Measurements from ENCODE around the gene B4GALNT4. TPM values are rescaled to one million over a fixed set of nuclear protein-coding genes. Genes with fewer than 3 reads are reported as not detected.
A peak's percentile ranks its signal among the peaks of the same experiment; 100 is the strongest.

B4GALNT4 gene
- total and polyA plus RNA-seq, 12 donors, result 0.15 to 30.3 (median 1.6) TPM; not detected in 2

DNA sequence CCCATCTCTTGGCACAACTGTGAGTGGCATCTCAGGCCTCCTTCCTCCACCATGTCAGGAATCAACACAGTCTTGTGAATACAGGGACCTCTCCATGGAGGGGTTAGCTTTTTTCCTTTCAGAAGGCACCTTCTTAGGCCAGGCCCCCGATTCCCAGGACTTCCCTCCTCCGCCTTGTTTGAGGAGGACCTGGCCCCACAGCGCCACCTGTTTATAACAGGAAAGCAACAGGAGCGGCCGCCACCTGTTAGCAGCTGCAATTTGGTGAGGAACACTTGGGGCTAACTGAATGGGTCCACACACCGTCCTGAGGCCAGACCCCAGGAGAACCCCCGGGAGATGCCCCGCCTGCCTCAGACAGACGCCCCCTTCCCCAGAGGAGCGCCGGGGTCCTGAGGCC, 20.9 kb downstream of the B4GALNT4 start:
- Histone ChIP-seq H3K9me3 (replicated peaks in 1 of 3) (no peaks in the 10 kb centered on the region), H3K4me3 (no peak overlapping the region), H3K27me3 (peaks cover 6% of the 10 kb centered on the region), H3K4me1 (replicated peaks in 1 of 2) (no peaks in the 10 kb centered on the region), H3K27ac (no peak overlapping the region), H3K36me3 (replicated peaks in 1 of 2) (no peaks in the 10 kb centered on the region)
- intact Hi-C loops (cut with DNase I), result no loop called here
- 78 to 93% (median 80%) methylated on average over 4 to 9 of the region's 11 CpGs for WGBS, 4 donors
- TF ChIP-seq, protein P1, sequence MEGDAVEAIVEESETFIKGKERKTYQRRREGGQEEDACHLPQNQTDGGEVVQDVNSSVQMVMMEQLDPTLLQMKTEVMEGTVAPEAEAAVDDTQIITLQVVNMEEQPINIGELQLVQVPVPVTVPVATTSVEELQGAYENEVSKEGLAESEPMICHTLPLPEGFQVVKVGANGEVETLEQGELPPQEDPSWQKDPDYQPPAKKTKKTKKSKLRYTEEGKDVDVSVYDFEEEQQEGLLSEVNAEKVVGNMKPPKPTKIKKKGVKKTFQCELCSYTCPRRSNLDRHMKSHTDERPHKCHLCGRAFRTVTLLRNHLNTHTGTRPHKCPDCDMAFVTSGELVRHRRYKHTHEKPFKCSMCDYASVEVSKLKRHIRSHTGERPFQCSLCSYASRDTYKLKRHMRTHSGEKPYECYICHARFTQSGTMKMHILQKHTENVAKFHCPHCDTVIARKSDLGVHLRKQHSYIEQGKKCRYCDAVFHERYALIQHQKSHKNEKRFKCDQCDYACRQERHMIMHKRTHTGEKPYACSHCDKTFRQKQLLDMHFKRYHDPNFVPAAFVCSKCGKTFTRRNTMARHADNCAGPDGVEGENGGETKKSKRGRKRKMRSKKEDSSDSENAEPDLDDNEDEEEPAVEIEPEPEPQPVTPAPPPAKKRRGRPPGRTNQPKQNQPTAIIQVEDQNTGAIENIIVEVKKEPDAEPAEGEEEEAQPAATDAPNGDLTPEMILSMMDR (IDR thresholded peaks at IDR 0.05), result no peak
- no peak for TF ChIP-seq POLR2A (IDR thresholded peaks at IDR 0.05)
- DNase-seq, result no peak

DNA sequence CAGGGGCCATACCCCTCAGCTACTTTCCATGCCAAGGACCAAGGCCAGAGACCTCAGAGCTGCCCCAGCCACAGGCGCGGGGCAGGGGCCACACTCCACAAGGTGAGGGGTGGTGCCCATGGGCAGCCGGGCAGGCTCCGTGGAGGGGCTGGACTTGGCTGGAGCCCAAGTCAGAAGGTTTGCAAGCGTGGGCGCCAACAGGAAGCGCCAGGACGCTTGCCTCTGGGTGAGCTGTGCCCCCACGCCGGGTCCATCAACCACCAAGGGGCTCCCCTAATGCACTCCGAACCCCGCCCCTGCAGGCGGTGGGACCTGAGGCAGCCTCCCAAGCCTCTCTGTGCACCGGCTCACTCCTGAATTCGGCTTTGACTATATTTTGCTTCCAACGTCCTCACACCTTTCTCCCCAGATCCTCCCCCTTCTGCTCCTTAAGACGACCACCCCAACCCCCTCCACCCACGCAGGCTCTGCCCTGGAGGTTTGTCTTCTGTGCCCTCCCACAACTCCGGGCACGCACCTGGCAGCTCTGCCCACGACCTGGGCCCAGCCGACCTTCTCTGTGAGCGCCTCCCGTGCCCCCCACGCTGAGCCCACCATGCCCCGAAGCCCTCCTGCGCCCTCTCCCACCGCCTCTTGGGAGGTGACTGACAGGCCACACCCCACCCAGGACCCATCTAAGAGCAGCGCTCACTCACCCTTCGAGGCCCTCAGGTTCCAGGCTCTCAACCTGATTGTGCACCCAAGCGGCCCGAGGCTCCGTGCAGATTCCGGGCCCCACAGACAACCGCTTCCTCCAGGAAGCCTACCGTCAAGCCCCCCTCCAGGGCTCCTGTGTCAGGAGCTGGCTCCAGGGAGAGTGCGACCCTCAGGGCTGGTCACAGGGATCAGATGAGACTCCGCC, 22.1 kb downstream of the B4GALNT4 start:
- no peaks in the 10 kb centered on the region for H3K9me3 ChIP-seq (replicated peaks in 1 of 3)
- no peaks in the 10 kb centered on the region for H3K36me3 ChIP-seq (replicated peaks in 1 of 2)
- H3K4me1 ChIP-seq (replicated peaks in 1 of 2), result no peaks in the 10 kb centered on the region
- no peak overlapping the region for H3K4me3 ChIP-seq
- H3K27me3 ChIP-seq, result peaks cover 6% of the 10 kb centered on the region
- intact Hi-C loops (cut with DNase I), result no loop called here
- WGBS, 4 donors, result 74 to 82% (median 79%) methylated on average over 23 to 38 of the region's 38 CpGs
- DNase-seq, result no peak
- no peak for TF ChIP-seq POLR2A (IDR thresholded peaks at IDR 0.05)
- TF ChIP-seq, protein P1 (IDR thresholded peaks at IDR 0.05), result no peak
- no peak overlapping the region for H3K27ac ChIP-seq

DNA sequence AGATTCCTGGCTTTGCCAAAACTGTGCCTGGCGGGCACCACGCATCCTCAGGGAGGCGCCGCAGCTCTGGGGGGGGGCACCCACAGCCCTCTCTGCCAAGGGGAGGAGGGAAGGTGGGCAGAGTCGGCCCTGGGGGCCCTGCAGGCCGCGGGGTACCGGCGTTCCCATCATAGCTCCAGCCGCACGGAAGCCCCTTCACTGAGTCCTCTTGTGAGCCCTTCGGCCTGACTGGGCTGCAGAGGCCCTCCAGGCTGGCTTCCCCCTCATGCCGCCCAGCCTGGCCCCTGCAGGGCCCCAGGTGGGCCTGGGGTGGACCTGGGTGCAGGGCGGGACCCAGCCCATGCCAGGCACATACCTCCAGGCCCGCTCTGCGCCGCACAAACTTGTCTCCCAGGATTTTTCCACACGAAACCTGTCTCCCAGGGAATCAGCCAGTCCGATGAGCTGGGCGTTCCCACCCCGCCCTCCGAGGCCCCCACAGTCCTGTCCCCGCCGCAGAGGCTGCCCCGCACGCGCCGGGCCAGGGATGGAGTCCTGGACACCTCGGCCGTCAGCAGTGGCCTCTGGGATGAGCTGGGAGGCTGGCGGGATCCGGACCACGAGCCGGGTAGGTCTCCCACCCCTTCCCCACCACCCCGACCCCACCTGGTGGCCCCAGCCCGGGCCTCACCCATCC, 22.9 kb downstream of the B4GALNT4 start:
- TF ChIP-seq, protein P1 (IDR thresholded peaks at IDR 0.05), result no peak
- TF ChIP-seq POLR2A (IDR thresholded peaks at IDR 0.05), result no peak
- no peaks in the 10 kb centered on the region for H3K9me3 ChIP-seq (replicated peaks in 1 of 3)
- H3K4me1 ChIP-seq (replicated peaks in 1 of 2), result peaks cover 5% of the 10 kb centered on the region in 2 donors
- intact Hi-C loops (cut with DNase I), result no loop called here
- WGBS, 4 donors, result 82 to 88% (median 86%) methylated on average over 13 to 36 of the region's 36 CpGs
- peaks cover 6% of the 10 kb centered on the region for H3K27me3 ChIP-seq
- H3K4me3 ChIP-seq, result no peak overlapping the region
- no peaks in the 10 kb centered on the region for H3K36me3 ChIP-seq (replicated peaks in 1 of 2)
- H3K27ac ChIP-seq, result no peak overlapping the region
- DNase-seq, result no peak

DNA sequence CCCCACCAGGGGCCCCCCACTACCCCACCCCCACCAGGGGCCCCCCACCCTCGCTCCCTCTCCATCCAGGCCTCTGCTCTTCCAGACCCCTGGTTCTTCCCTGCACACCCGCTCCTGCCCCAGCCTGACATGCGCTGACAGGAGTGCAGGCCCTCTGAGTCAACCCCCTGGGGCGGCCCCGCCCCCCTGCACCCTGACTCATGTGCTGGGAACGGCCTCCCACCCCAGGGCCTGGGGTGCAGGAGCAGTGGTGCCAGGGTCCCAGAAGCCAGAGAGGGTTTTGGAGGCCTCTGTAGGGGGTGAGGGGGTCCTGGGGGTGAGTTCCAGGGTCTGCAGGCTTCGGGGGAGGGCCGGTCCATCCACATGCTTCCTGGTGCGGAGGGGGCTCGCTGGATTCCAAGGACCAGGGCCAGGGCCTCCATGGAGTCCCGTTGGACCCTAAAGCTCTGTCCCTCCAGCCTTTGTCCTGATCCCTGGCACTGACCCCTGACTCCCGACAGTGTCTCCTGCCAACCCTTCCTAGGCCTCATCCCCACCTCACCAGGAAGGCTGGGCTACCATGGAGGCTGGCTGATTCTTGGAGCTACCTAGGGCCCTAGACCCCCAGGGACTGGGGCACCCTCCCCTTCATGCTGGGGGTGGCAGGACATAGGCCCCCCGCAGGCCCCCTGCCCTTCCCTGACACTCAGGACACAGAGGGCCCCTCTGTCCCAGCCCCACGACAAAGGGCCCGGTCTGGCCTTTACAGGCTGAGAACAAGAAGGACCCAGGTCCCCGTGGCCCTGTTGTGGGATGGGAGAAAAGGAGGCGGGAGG, 24.1 kb downstream of the B4GALNT4 start:
- Histone ChIP-seq H3K9me3 (replicated peaks in 1 of 3) (no peaks in the 10 kb centered on the region), H3K36me3 (replicated peaks in 1 of 2) (no peaks in the 10 kb centered on the region), H3K27me3 (peaks cover 6% of the 10 kb centered on the region), H3K4me3 (no peak overlapping the region), H3K27ac (no peak overlapping the region), H3K4me1 (replicated peaks in 1 of 2) (peaks cover 5% of the 10 kb centered on the region in 2 donors)
- intact Hi-C loops (cut with DNase I), result no loop called here
- DNase-seq, result peak in 2 of 7 donors; percentile 39 to 59
- 43 to 83% (median 75%) methylated on average over 1 to 17 of the region's 17 CpGs for WGBS, 4 donors
- TF ChIP-seq POLR2A (IDR thresholded peaks at IDR 0.05), result no peak
- TF ChIP-seq, protein P1 (IDR thresholded peaks at IDR 0.05), result no peak
